ENCODE data around the gene AHCYL1. TPM values are rescaled to one million over a fixed set of nuclear protein-coding genes. Genes with fewer than 3 reads are reported as not detected.
A peak's percentile ranks its signal among the peaks of the same experiment; 100 is the strongest.

Gene AHCYL1
- total RNA-seq, 1 donor from 2014 or later = 31.6 TPM

DNA sequence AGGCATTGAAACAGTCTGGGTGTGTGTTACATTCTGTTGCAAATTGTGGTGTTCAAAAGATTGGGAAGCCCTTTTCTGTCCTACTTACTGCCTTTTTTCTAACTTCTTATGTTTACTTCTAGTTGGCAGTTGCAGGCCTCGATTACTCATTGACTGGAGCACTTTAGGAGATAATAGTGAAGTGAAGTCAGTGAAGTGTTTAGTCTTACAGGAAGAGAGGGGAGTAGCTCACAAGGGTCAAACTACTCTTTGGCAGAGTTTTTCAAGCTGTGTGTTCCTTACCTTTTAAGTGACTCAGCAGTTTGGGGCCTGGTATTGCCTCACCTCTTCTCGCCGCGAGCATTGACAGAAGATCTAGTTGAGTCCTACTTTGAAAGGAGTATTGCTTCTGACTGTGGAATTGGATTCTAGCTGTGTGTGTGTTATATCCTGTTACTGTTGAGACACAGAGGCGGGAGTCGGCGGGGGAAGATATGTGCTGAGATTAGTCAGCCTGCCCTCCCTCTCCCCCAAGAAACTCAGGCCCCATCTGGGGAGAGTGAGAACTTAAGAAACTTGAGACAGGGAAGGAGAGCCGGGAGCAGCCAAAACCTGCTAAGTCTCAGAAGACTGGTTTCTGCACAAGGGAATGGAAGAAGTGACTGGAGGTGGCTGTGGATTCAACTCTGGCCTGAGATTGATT, 19.3 kb downstream of the AHCYL1 start:
- Histone ChIP-seq H3K27me3 (ENCODE audit: control insufficient read depth, insufficient read depth, low read length) (no peaks in the 10 kb centered on the region), H3K4me3 (ENCODE audit: low read depth, low read length) (peak overlapping the region; percentile 21), H3K36me3 (ENCODE audit: control insufficient read depth, insufficient read depth, low read length) (peaks cover under 1% of the 10 kb centered on the region)
- no peak for TF ChIP-seq CTCF (IDR thresholded peaks at IDR 0.05; ENCODE audit: insufficient read depth, low read length, severe bottlenecking)
- peak; percentile 99 for DNase-seq (ENCODE audit: low read depth)
- peak; percentile 62 for FAIRE-seq

DNA sequence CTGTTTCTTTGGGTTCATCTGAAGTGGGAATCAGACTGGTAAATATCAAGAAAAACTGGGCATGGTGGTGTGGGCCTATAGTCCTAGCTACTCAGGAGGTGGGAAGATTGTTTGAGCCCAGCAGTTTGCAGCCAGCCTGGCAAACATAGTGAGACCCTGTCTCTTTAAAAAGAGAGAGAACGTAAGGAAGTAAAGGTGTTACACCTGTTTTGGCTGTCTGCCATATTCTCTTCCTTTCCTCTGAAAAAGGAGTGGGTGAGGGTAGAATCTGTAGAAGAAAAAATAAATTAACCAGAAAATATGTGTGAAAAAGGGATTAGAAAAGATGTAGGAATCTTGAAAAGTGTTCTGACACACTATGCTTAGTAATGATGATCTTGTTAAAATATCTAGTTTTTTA, 20.0 kb downstream of the AHCYL1 start:
- DNase-seq (ENCODE audit: low read depth) (peak; percentile 42), FAIRE-seq (no peak)
- TF ChIP-seq CTCF (IDR thresholded peaks at IDR 0.05; ENCODE audit: insufficient read depth, low read length, severe bottlenecking) = no peak
- Histone ChIP-seq H3K4me3 (ENCODE audit: low read depth, low read length) (peak overlapping the region; percentile 21), H3K36me3 (ENCODE audit: control insufficient read depth, insufficient read depth, low read length) (peaks cover 3% of the 10 kb centered on the region), H3K27me3 (ENCODE audit: control insufficient read depth, insufficient read depth, low read length) (no peaks in the 10 kb centered on the region)

DNA sequence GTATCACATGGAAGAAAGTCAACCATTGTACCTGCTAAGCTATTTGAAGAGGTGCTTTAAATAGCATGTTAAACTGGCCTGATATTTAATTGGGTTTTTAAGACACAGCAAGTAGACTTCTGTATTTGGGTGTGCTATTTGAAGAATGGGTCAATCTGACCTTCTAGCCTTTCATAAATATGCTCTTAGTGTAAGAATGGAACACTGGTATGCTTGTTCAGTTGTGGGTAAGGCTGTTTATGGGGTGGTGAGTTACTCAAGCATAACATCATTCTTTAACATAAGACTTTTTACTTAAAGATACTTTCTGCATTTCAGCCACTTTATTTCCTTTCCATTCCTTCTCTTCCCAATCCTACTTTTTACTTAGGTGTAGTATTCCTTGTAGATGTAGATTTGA, 21.4 kb downstream of the AHCYL1 start:
- Histone ChIP-seq H3K36me3 (ENCODE audit: control insufficient read depth, insufficient read depth, low read length) (peaks cover 7% of the 10 kb centered on the region), H3K27me3 (ENCODE audit: control insufficient read depth, insufficient read depth, low read length) (no peaks in the 10 kb centered on the region), H3K4me3 (ENCODE audit: low read depth, low read length) (no peak overlapping the region)
- FAIRE-seq (no peak), DNase-seq (ENCODE audit: low read depth) (no peak)
- no peak for TF ChIP-seq CTCF (IDR thresholded peaks at IDR 0.05; ENCODE audit: insufficient read depth, low read length, severe bottlenecking)

DNA sequence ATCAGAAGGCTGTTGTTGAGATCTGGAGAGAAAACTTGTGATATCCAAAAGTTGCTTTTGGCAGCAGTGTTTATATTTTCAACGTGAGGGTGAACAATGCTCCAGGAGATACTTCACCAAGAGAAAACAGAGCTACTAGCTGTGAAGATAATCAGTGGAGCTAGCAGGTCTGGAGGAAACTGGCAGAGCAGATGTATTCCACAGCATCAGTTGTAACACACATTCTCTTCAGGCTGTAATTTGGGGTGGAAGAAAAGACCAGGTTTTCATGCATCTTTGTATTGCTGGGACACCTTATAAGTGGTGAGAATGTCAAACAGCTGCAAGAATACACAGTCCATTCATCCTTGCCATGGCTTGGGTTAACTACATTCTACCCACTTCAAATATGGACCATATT, 22.0 kb downstream of the AHCYL1 start:
- Histone ChIP-seq H3K36me3 (ENCODE audit: control insufficient read depth, insufficient read depth, low read length) (peaks cover 7% of the 10 kb centered on the region), H3K4me3 (ENCODE audit: low read depth, low read length) (no peak overlapping the region), H3K27me3 (ENCODE audit: control insufficient read depth, insufficient read depth, low read length) (no peaks in the 10 kb centered on the region)
- TF ChIP-seq CTCF (IDR thresholded peaks at IDR 0.05; ENCODE audit: insufficient read depth, low read length, severe bottlenecking) = no peak
- FAIRE-seq (no peak), DNase-seq (ENCODE audit: low read depth) (no peak)

DNA sequence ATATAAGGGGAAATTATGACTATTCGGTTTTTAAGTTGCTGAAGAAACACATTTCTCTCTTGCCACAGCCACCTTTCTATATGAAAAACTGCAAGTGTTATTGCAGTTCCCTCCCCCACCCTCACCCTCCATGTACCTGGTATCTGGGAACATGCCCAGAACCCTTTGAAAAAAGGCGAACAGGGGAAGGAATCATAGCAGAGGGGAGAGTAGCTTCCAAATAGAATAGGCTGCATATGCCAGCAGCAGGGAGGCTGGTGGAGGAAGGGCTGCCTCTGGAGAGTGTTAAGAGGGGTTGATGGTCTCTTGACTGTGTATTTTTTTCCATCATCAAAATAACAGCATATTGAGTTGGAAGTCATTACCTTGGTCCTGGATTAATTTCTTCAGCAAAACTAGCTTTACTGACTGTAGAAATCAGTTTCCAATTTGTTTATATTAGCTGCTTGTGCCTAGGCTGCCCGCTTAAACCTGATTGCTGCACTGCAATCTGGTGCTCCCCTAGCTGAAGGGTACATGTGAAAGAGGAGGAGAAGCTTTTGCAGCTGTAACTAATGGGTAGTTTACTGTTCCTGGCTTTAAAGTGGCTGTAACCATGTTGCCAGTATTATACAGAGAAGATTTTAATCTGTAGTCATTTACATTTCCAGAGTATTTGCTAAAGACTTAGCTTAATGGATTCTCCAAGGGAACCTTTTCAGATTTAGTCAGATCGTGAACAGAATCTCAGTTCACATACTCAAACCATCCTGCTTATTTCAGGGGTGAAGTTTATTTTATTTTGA, 22.7 kb downstream of the AHCYL1 start:
- no peak overlapping the region for H3K4me3 ChIP-seq (ENCODE audit: low read depth, low read length)
- no peak for DNase-seq (ENCODE audit: low read depth)
- H3K36me3 ChIP-seq (ENCODE audit: control insufficient read depth, insufficient read depth, low read length) = peaks cover 12% of the 10 kb centered on the region
- FAIRE-seq = no peak
- no peaks in the 10 kb centered on the region for H3K27me3 ChIP-seq (ENCODE audit: control insufficient read depth, insufficient read depth, low read length)
- TF ChIP-seq CTCF (IDR thresholded peaks at IDR 0.05; ENCODE audit: insufficient read depth, low read length, severe bottlenecking) = no peak

Data from bronchial epithelial cell (primary cell).